ENCODE measurements around the gene RIMBP2.

Gene RIMBP2

DNA sequence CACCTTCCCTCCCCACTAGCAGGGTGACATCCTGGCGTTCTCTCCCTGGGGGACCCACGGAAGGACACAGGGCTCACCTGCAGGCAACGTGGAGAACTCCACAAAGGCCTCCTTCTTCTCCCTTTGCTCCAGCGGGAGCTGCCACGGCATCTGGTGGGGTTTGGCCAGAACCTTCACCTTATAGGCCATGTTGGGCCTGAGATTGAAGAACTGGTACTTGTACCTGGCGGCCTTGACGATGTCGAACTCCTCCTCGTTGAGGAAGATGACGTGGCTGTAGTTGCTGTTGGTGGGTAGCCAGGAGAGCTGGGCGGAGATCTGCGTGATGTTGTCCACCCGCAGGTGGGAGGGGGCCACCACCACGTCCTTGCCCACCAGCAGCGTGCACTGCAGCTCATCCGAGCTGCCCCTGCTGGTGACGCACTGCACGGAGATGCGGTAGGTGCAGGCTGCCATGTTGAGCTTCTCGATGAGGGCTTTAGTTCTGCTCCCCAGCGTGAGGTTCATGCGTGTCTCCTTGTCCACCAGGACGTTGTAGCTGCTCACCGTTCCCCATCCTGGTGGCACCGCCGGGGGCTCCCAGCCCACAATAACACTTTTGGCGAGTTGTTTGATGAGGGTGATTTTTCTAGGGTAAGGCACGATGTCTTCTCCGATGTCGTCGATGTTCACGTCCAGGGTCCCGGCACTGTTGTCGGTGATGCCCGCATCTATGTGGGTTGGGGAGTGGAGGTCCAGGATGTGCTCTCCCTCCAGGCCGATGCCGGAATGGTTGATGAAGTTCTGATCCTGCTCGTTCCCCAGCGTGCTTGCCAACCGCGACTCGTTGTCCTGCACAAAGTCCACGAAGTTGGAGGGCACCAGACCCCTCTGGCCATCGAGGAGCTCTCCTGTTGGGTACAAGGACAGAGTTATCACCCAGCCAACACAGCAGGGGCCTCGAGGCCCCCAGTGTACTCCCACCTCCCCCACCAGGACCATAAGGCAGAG is 274.0 kb downstream of the RIMBP2 start:
- no peak overlapping the region for H3K4me3 ChIP-seq (ENCODE audit: insufficient read depth, low read depth, low read length)
- no peaks in the 10 kb centered on the region for H3K27me3 ChIP-seq (ENCODE audit: control insufficient read depth, insufficient read depth, low read length, poor library complexity, severe bottlenecking)
- H3K4me1 ChIP-seq (ENCODE audit: control insufficient read depth, insufficient read depth, low read length), result no peaks in the 10 kb centered on the region
- H3K9me3 ChIP-seq (ENCODE audit: control insufficient read depth, low read length), result no peaks in the 10 kb centered on the region
- H3K36me3 ChIP-seq (ENCODE audit: control insufficient read depth, insufficient read depth, low read length), result no peaks in the 10 kb centered on the region
- WGBS, 2 experiments, result 93 to 95% methylated on average over 45 of the region's 45 CpGs
- no peak overlapping the region for H3K27ac ChIP-seq (ENCODE audit: insufficient read depth, low read depth, low read length, poor library complexity, severe bottlenecking)

DNA sequence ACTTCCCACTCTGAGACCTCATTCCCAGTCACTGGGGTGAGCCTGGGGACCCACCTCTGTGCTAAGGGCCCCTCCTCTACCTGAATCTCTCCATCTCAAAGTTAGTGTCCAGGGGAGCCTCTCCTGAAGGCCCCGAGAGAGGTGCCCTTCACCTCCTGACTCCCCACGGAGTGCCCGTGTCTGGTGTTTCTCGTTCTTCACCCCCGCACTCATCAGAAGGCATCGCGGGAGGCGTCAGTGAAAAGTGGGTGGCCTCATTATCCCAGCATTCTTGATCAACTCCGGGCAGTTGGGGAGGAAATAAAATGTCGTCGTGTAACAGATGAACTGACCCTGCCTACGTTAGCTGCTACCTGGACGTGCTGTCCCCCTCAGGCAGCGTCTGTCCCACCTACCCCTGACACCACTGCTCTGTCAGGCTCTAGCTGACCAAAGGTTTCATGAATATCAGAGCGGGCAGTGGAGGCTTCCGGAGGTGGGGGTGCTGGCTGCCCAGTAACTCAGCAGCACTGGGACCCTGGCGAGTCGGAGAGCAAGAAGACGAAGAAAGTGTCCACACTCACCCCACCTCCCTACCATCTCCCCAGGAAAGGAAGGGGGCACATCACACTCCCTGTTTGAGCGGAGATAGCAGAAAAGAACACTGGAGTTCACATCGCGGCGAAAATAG is 275.6 kb downstream of the RIMBP2 start:
- Histone ChIP-seq H3K4me1 (ENCODE audit: control insufficient read depth, insufficient read depth, low read length) (no peaks in the 10 kb centered on the region), H3K9me3 (ENCODE audit: control insufficient read depth, low read length) (no peaks in the 10 kb centered on the region), H3K27ac (ENCODE audit: insufficient read depth, low read depth, low read length, poor library complexity, severe bottlenecking) (no peak overlapping the region), H3K27me3 (ENCODE audit: control insufficient read depth, insufficient read depth, low read length, poor library complexity, severe bottlenecking) (no peaks in the 10 kb centered on the region), H3K4me3 (ENCODE audit: insufficient read depth, low read depth, low read length) (no peak overlapping the region), H3K36me3 (ENCODE audit: control insufficient read depth, insufficient read depth, low read length) (no peaks in the 10 kb centered on the region)
- 93 to 94% methylated on average over 23 of the region's 23 CpGs for WGBS, 2 experiments

DNA sequence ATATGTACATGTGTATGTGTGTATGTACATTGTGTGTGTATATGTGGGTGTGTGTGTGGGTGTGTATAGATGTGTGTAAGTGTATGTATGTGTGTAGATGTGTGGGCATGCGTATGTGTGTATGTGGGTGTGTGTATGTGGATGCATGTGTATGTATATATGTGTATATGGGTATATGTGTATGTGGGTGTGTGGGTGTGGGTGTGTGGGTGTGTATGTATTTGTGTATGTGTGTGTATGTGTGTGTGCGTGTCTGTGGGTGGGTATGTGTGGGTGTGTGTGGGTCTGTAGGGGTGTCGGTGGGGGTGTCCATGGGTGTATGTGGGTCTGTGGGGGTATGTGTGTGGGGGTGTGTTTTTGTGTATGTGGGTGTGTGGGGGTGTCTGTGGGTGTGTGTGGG is 276.8 kb downstream of the RIMBP2 start:
- WGBS, 2 experiments, result 83 to 91% methylated on average over 3 of the region's 3 CpGs
- Histone ChIP-seq H3K36me3 (ENCODE audit: control insufficient read depth, insufficient read depth, low read length) (no peaks in the 10 kb centered on the region), H3K9me3 (ENCODE audit: control insufficient read depth, low read length) (no peaks in the 10 kb centered on the region), H3K4me1 (ENCODE audit: control insufficient read depth, insufficient read depth, low read length) (no peaks in the 10 kb centered on the region), H3K27ac (ENCODE audit: insufficient read depth, low read depth, low read length, poor library complexity, severe bottlenecking) (no peak overlapping the region), H3K27me3 (ENCODE audit: control insufficient read depth, insufficient read depth, low read length, poor library complexity, severe bottlenecking) (no peaks in the 10 kb centered on the region), H3K4me3 (ENCODE audit: insufficient read depth, low read depth, low read length) (no peak overlapping the region)

DNA sequence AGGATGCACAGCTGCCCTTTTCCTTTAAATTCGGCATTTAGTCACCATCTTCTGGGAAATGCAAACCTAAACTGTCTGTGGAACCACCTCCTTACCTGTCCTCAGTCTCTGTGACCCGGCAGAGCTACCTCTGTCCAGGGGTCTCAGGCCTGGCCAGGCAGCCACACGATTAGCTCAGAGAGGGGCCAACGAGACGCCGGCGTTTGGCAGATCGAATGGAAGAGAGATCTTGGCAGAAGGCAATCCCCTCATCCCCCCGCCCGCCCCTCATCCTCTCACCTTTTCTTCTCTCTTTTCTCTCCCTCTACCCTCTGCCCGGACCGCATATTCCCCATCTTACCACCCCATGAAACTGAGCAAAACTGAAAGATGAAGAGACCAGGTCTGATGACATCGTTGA is 277.4 kb downstream of the RIMBP2 start:
- H3K27me3 ChIP-seq (ENCODE audit: control insufficient read depth, insufficient read depth, low read length, poor library complexity, severe bottlenecking), result no peaks in the 10 kb centered on the region
- H3K27ac ChIP-seq (ENCODE audit: insufficient read depth, low read depth, low read length, poor library complexity, severe bottlenecking), result no peak overlapping the region
- H3K4me1 ChIP-seq (ENCODE audit: control insufficient read depth, insufficient read depth, low read length), result no peaks in the 10 kb centered on the region
- H3K9me3 ChIP-seq (ENCODE audit: control insufficient read depth, low read length), result no peaks in the 10 kb centered on the region
- no peak overlapping the region for H3K4me3 ChIP-seq (ENCODE audit: insufficient read depth, low read depth, low read length)
- H3K36me3 ChIP-seq (ENCODE audit: control insufficient read depth, insufficient read depth, low read length), result no peaks in the 10 kb centered on the region
- 87 to 92% methylated on average over 13 of the region's 13 CpGs for WGBS, 2 experiments

DNA sequence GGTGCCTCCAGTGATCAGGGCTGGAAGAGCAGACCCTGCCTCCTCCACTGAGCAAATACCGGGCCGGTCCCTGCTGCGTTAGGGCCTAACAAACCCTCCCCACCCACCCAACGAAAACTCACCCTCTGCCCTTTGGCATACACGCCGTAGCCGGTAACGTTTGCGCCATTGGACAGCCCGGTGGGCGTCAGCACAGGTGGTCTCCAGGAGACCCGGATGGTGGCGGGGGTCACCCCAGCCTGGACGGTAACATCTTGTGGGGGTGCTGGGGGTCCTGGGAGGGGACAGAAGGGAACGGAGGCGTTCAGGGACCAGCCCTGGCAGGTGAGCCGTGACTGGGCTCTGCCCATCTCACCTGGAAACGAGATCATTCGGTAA is 277.9 kb downstream of the RIMBP2 start:
- no peaks in the 10 kb centered on the region for H3K4me1 ChIP-seq (ENCODE audit: control insufficient read depth, insufficient read depth, low read length)
- no peaks in the 10 kb centered on the region for H3K36me3 ChIP-seq (ENCODE audit: control insufficient read depth, insufficient read depth, low read length)
- 93 to 97% methylated on average over 19 of the region's 19 CpGs for WGBS, 2 experiments
- H3K9me3 ChIP-seq (ENCODE audit: control insufficient read depth, low read length), result no peaks in the 10 kb centered on the region
- no peak overlapping the region for H3K4me3 ChIP-seq (ENCODE audit: insufficient read depth, low read depth, low read length)
- H3K27me3 ChIP-seq (ENCODE audit: control insufficient read depth, insufficient read depth, low read length, poor library complexity, severe bottlenecking), result no peaks in the 10 kb centered on the region
- H3K27ac ChIP-seq (ENCODE audit: insufficient read depth, low read depth, low read length, poor library complexity, severe bottlenecking), result no peak overlapping the region

DNA sequence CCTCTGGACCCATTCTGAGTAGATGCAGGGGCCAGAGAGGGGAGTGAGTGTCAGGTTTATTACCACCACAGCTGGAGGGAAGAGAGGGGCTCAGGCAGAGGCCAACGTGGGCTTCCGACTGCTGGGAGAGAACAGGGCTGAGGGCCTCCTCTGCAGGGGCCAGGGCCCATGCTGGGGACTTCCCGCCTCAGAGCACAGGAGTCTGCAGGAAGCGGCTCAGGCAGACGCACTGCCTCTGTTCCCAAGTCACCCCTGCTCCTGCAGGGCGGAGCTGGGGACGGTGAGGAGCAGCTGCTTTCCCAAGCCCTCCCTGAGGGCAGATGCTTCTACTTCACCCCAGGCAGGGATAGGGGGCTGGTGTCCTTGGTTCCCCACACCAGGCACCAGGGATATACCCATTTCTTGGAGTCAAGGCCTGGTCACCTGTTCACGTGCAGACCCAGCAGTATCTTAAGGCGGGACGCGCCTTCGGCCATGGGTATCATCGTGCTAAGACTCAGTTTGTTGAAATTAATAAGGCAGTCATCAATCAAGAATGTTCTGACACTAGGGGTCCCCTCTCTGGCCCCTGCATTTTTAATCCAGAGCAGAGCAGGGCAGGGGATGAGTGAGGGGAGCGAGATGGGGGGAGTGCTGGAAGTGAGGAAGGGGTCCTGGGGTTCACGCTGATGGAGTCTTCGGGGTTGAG is 278.4 kb downstream of the RIMBP2 start:
- no peaks in the 10 kb centered on the region for H3K27me3 ChIP-seq (ENCODE audit: control insufficient read depth, insufficient read depth, low read length, poor library complexity, severe bottlenecking)
- H3K27ac ChIP-seq (ENCODE audit: insufficient read depth, low read depth, low read length, poor library complexity, severe bottlenecking), result no peak overlapping the region
- no peaks in the 10 kb centered on the region for H3K36me3 ChIP-seq (ENCODE audit: control insufficient read depth, insufficient read depth, low read length)
- WGBS, 2 experiments, result 91 to 92% methylated on average over 16 of the region's 16 CpGs
- H3K4me3 ChIP-seq (ENCODE audit: insufficient read depth, low read depth, low read length), result no peak overlapping the region
- H3K4me1 ChIP-seq (ENCODE audit: control insufficient read depth, insufficient read depth, low read length), result no peaks in the 10 kb centered on the region
- H3K9me3 ChIP-seq (ENCODE audit: control insufficient read depth, low read length), result no peaks in the 10 kb centered on the region

DNA sequence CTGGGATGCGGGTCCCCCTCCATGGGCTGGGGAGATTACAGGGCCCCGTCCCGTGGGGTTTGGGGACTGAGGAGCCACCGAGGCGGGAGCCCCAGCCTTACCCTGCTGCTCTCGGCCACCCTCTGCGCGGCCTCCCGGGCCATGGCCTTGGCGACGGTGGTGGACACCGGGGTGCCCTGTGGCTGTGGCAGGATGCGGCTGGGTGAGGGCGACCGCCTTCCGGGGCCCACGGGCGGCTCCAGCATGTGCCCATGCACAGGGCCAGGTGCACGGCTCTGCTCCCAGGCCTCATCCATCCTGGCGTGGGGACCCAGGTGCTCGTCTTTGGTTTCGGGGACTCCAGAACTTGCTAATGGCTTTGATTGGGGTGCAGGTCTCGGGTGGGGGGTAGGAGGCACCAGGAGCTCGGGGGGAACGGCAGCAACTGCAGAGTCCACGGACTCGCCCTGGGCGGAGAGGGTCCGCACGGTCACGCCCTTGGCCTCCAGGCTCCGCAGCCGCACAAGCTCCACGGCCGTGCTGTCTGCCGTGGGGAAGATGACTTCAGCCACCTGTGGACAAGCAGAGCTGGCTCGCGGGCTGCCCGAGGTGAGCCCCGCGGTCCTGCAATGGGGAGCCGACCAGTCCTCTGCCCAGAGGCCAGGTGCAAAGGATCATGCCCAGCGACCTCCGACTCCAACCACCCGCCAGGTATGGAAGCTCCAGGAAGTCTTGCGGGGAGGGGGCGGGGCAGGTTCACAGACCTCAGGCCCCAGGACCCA is 279.2 kb downstream of the RIMBP2 start:
- WGBS, 2 experiments, result 94 to 95% methylated on average over 47 of the region's 47 CpGs
- no peak overlapping the region for H3K4me3 ChIP-seq (ENCODE audit: insufficient read depth, low read depth, low read length)
- no peaks in the 10 kb centered on the region for H3K27me3 ChIP-seq (ENCODE audit: control insufficient read depth, insufficient read depth, low read length, poor library complexity, severe bottlenecking)
- H3K36me3 ChIP-seq (ENCODE audit: control insufficient read depth, insufficient read depth, low read length), result no peaks in the 10 kb centered on the region
- no peaks in the 10 kb centered on the region for H3K9me3 ChIP-seq (ENCODE audit: control insufficient read depth, low read length)
- no peak overlapping the region for H3K27ac ChIP-seq (ENCODE audit: insufficient read depth, low read depth, low read length, poor library complexity, severe bottlenecking)
- H3K4me1 ChIP-seq (ENCODE audit: control insufficient read depth, insufficient read depth, low read length), result no peaks in the 10 kb centered on the region

DNA sequence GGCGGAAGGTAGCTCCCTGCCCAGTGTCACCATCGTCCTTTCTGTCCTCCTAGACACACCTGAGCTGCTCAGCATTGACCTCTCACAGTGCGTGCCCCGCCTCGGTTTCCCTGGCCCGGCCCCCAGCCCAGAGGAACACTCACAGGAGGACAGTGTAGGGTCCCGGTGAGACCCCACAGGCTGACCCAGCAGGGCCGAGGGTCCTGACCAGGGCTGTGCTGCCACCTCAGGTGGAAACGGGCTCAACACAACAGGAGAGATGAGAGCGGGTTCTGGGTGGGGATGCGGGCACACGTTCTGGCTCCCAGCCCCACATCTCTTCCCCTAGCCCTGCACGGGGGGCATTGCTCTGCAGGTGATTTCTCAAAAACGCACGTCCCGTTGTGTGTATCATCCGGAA is 280.3 kb downstream of the RIMBP2 start:
- H3K27me3 ChIP-seq (ENCODE audit: control insufficient read depth, insufficient read depth, low read length, poor library complexity, severe bottlenecking), result no peaks in the 10 kb centered on the region
- no peaks in the 10 kb centered on the region for H3K4me1 ChIP-seq (ENCODE audit: control insufficient read depth, insufficient read depth, low read length)
- no peak overlapping the region for H3K27ac ChIP-seq (ENCODE audit: insufficient read depth, low read depth, low read length, poor library complexity, severe bottlenecking)
- no peaks in the 10 kb centered on the region for H3K36me3 ChIP-seq (ENCODE audit: control insufficient read depth, insufficient read depth, low read length)
- WGBS, 2 experiments, result 93 to 95% methylated on average over 17 of the region's 17 CpGs
- H3K9me3 ChIP-seq (ENCODE audit: control insufficient read depth, low read length), result no peaks in the 10 kb centered on the region
- H3K4me3 ChIP-seq (ENCODE audit: insufficient read depth, low read depth, low read length), result no peak overlapping the region

DNA sequence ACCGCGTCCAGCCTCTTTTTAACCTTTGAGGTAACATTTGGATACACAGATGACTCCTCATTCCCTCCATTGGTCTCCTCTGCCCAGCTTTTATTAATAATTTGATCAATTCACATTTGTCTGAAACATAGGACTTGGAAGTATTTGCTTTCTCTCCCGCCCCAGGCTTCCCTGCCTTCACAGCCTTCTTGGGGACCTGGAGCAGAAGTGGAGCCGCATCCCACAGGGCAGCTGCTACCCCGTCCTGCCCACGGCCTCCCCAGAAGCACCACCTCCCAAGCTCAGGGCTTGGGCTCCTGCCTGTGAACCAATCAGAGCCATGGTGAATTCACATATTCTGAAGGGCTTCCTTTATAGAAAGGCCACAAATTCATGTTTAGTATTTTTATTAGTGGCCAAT is 280.8 kb downstream of the RIMBP2 start:
- H3K27ac ChIP-seq (ENCODE audit: insufficient read depth, low read depth, low read length, poor library complexity, severe bottlenecking), result no peak overlapping the region

More for the DNA sequence above, 280.8 kb downstream of the RIMBP2 start:
- WGBS, 2 experiments, result 82 to 86% methylated on average over 6 of the region's 6 CpGs
- H3K36me3 ChIP-seq (ENCODE audit: control insufficient read depth, insufficient read depth, low read length), result no peaks in the 10 kb centered on the region
- no peaks in the 10 kb centered on the region for H3K4me1 ChIP-seq (ENCODE audit: control insufficient read depth, insufficient read depth, low read length)
- H3K27me3 ChIP-seq (ENCODE audit: control insufficient read depth, insufficient read depth, low read length, poor library complexity, severe bottlenecking), result no peaks in the 10 kb centered on the region
- no peak overlapping the region for H3K4me3 ChIP-seq (ENCODE audit: insufficient read depth, low read depth, low read length)
- H3K9me3 ChIP-seq (ENCODE audit: control insufficient read depth, low read length), result no peaks in the 10 kb centered on the region

Data from ectodermal cell (in vitro differentiated cells).